ENCODE data around the gene NSUN4.

DNA sequence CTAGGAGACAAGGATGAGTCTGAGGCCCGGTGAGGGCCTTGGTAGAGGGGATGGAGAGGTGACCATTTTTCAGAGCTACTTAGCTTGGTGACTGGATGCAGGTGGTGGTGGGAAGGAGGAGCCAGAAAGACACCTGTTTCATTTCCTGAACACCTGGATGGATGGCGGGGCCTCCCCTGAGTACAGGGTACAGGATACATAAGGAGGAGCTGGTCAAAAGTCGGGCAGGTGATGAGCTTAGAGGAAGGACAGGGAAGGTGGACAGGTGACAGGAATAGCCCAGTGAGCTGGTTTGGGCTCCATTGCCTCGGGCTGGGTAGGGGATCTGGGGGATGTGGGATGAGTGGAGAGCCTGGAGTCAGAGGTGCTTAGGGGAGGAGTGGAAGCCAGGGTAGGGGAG is 59.8 kb downstream of the NSUN4 start:
- TF ChIP-seq, protein P1, sequence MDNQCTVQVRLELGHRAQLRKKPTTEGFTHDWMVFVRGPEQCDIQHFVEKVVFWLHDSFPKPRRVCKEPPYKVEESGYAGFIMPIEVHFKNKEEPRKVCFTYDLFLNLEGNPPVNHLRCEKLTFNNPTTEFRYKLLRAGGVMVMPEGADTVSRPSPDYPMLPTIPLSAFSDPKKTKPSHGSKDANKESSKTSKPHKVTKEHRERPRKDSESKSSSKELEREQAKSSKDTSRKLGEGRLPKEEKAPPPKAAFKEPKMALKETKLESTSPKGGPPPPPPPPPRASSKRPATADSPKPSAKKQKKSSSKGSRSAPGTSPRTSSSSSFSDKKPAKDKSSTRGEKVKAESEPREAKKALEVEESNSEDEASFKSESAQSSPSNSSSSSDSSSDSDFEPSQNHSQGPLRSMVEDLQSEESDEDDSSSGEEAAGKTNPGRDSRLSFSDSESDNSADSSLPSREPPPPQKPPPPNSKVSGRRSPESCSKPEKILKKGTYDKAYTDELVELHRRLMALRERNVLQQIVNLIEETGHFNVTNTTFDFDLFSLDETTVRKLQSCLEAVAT (IDR thresholded peaks at IDR 0.05): no peak
- TF ChIP-seq CEBPB (IDR thresholded peaks at IDR 0.05; ENCODE audit: borderline replicate concordance in 1 of 2, low read depth in 2 of 2, low read length in 2 of 2) (no peak), ZBTB33 (IDR thresholded peaks at IDR 0.05) (no peak)

All from GM12878 (cell line).